Activated CD4-positive, alpha-beta T cell treated with anti-CD3 and anti-CD28 coated beads, Interleukin-2, amount 50 U/mL, for 4 hours (primary cell): ENCODE data around the gene UBE2E3.
"Not testable (repeated sequence)": the region's sequence is repeated elsewhere in the genome, so short reads cannot be mapped to it uniquely, and the experiment has no call there.

Source experiments
- DNase-seq, 2 experiments: peaks; one replicate each; pipeline ENCODE4 v3.0.0-alpha.2; 2020

Gene UBE2E3

GRCh38 chr2:180980106-180980942 lies at the start of gene UBE2E3:
Gene UBE2E3, plus strand, starts transcription at chr2:180980605. Its CDS starts 1,438 bp downstream, at chr2:180982043.
- DNase-seq = peak; percentile 72 to 74

GRCh38 chr2:180931841-180932240 lies 48.6 kb upstream of the UBE2E3 start:
- no peak for DNase-seq

DNA sequence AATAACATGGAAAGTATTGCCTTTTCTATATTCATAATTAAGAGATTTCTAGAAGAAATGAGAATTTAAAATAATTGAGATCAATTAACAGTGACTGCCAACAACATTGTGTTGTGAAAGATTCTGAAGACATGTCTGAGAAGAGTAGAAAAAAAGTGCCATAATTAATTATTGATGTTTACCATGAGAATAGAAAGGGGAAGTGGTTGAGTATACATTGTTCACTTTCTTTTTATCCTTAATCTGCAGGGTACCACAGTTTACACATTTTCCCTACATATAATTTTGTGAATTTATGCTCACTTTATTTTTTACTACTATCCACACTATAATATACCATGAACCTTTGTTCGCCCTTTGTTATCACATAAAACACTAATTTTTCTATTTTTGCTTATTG lies 47.1 kb upstream of the UBE2E3 start:
- no peak for DNase-seq

GRCh38 chr2:180934911-180935310 lies 45.5 kb upstream of the UBE2E3 start:
- DNase-seq = no peak

DNA sequence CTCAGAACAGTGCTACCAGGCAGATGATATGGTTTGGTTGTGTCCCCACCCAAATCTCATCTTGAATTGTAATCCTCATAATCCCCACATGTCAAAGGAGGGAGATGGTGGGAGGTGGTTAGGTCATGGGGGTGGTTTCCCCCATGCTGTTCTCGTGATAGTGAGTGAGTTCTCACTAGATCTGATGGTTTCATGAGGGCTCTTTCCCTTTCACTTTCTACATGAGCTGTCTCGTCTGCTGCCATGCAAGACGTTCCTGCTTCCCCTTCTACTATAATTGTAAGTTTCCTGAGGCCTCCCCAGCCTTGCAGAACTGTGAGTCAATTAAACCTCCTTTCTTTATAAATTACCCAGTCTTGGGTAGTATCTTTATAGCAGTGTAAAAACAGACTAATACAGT lies 42.9 kb upstream of the UBE2E3 start:
- not testable (repeated sequence) for DNase-seq

- no peak for DNase-seq
Measured at GRCh38 chr2:180938451-180938850, 42.0 kb upstream of the UBE2E3 start.

DNA sequence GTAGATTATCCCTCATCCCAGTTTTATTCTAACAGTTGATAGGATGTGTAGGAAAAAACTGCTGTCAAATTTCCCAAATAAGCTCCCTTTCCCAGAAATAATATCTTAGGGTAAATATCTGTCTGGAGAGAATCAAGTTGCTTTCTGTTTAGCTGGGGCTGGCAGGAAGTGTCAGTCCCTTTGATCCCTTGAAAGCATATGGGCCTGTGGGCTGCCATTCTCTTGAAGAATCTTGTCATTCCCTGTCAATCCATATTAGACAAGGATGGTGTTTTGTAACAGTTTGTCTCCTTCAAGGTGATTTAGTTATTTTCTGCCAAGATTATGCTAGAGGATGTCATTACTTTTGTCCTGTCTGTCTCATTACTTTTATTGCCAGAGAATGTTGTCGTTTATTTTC lies 37.1 kb upstream of the UBE2E3 start:
- DNase-seq = no peak

GRCh38 chr2:180944372-180944771 lies 36.0 kb upstream of the UBE2E3 start:
- DNase-seq = no peak

GRCh38 chr2:180947208-180947689 lies 33.2 kb upstream of the UBE2E3 start:
- DNase-seq = no peak

DNA sequence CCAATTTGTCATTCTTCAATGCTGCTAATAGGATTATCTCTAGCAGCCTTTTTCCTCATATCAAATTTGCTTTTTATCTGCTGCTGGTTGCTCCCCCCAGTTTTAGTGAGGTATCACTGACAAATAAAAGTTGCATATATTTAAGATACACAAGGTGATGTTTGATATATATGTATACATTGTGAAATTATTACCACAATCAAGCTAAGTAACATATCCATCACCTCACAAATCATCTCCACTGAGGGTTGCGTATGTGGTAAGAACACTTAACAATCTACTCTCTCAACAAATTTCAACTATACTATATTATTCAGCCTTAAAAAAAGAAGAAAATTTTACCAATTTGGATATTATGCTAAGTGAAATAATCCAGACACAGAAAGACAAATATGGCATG lies 30.5 kb upstream of the UBE2E3 start:
- DNase-seq = no peak

DNA sequence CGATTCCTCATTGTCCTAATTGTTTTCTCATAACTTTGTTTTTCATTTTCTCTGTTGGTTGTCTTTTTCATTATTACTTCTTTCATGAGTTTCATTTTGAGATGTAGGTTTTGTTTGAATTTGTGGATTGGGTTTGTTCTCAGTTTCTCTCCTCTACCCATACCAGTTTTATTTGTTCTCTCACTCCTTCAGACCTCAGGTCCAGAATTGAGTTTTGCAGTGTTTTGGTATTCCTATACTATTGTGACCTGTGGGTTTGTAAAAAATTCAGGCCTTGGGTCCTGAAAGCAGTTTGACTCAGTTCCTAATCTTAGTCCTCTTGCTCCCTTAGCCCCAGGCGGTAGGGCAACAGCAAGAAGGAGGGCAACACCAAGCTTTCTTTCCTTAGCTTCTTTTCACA lies 28.3 kb upstream of the UBE2E3 start:
- DNase-seq = no peak

- no peak for DNase-seq
Measured at GRCh38 chr2:180952731-180953336, 27.6 kb upstream of the UBE2E3 start.

DNA sequence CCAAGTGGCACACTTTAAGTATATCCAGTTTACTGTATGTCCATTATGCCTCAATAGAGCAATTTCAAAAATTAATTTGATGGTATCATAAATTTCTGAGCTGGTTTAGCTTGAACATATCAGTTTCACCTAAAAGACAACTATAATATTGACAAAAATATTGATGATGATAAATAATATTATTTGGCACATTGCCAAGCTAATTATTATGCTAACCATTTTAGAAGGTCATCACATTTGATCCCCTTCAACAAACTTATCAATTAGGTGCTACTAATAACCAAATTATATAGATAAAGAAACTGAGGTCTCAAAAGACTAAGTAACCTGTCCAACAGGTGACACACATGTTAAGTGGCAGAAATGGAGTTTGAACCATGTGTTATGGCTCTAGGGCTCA lies 26.9 kb upstream of the UBE2E3 start:
- DNase-seq = no peak

DNA sequence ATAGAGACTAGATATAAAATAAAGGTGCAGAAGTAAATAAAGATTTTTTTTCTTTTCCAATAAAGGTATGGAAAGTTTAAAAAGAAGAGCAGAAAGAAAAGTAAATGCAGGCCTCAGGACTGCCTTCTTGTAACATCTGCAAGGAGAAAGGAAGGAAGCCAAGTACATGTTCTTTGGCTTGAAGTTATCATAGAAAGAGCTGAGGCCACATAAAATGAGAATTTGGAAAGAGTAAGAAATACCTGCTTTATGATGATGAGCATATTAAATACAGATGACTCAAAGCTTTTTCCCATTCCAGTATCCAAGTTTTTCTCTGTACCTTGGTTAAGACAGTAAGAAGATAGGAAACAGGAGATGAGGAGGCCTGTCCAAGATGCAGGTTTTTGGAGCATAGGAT lies 25.3 kb upstream of the UBE2E3 start:
- DNase-seq = no peak

DNA sequence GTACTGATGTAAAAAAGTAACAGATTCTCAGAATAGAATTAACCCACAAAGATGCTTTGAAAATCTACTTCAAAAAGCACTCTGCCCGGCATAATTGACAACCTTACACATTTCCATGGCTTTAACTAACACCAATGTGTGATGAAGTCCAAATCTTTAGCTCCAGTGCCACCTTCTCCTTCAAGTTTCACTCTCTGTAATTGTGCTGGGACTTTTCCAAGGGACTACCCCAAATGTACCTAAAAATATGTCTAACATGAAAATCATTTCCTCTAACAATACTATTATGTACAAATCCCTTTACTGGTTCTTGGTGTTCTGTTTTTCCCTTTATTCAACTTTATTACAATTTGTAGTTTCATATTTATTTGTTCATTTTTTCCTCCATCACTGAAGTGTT lies 20.6 kb upstream of the UBE2E3 start:
- DNase-seq = no peak

DNA sequence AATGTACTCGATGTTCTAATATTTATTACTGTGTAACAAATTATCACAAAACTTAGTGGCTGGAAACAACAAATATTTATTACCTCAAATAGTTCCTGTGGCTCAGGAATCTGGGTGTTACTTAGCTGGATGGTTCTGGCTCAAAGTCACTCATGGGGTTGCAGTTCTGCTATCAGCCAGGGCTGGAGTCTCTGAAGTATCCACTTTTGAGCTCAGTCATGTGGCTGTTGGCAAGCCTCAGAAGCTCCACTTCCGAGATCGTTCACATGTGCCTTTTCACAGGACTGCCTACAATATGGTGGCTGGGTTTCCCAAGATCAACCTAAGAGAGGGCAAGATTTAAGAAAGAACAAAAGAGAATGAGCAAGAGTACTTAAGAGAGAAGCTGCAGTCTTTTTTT lies 19.4 kb upstream of the UBE2E3 start:
- DNase-seq = no peak

GRCh38 chr2:180962727-180963314 lies 17.6 kb upstream of the UBE2E3 start:
- no peak for DNase-seq

GRCh38 chr2:180966378-180966777 lies 14.0 kb upstream of the UBE2E3 start:
- DNase-seq = no peak

GRCh38 chr2:180969124-180969523 lies 11.3 kb upstream of the UBE2E3 start:
- no peak for DNase-seq

DNA sequence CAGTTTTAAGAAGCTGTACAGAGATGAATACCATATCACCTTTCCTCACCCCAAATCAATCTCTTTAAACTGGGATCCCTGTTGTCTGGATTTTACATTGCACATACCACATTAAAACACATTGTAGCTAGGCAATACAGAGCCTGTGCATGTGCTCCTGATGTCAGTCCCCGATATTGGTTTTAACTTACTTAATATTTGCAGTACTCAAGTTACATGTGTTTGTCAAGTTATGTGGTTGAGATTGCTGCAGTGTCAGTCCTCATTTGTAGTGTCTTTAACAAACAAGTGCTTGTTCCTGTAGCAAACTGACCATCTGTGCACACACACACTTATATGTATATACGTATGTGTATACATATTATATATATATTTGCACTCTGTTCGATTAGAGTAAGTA lies 10.4 kb upstream of the UBE2E3 start:
- DNase-seq = no peak

DNA sequence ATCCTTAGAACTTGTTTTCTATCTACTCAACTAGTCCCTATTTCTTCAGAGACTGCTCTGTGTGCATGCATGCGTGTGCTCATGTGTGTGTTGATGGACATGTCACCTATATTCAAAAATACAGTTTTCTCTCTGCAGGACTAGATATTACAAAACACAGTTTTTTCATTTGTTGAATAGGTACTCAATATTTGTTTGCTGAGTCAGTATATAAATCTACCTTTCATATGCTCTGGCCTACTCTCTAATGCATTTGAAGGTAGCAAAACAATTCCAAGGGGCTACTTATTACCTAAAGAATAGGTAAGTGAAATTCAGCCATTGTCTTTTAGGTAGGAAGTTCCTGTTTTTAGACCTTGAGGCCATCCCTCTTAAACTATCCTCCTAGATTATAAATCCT lies 8.6 kb upstream of the UBE2E3 start:
- DNase-seq = no peak

GRCh38 chr2:180975585-180975984 lies 4.8 kb upstream of the UBE2E3 start:
- DNase-seq = no peak

DNA sequence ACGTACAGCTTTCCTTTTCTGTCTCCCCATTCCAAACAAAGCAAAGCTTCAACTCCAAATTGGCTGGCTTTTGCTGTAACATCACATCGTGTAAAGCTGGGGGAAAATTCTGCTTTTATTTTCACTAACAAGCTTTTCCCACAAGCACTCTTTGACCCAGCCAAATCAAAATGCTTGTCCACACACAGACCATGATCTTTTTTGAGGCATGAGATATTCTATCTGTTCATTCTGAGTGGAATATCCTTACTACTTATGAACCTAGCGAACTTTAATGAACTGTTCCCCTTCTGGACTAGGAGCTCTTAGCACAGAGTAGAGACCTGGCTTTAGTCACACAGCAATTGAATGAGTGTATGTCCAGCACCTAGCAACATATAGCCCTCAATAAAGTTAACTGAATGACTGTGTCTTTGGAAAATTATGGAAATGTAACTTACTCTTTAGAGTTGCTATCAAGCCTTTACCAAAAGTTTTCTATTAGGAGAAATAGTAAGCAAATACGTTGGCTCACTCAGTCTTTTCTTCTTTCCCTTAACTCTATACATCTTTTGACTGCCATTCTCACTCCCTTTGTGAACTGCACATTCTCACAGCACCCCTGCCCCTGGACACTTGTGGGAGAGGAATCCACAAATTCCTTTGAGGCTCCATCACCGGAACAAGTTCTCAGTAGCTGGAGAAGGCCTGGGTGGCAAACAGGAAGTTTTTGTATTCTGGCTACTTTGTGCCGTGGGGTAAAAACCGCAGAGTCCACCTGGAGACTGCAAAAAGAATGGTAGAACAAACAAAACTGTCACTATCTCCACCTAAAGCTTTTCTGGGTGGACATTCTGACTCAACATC lies 1.3 kb upstream of the UBE2E3 start:
- DNase-seq = no peak
